Measurements from ENCODE around the gene FRAS1. TPM values are rescaled to one million over a fixed set of nuclear protein-coding genes. Genes with fewer than 3 reads are reported as not detected.
A peak's percentile ranks its signal among the peaks of the same experiment; 100 is the strongest.

Gene FRAS1
- total and polyA plus RNA-seq, 4 donors = 0.08 to 1.4 (median 0.87) TPM; not detected in 1

DNA sequence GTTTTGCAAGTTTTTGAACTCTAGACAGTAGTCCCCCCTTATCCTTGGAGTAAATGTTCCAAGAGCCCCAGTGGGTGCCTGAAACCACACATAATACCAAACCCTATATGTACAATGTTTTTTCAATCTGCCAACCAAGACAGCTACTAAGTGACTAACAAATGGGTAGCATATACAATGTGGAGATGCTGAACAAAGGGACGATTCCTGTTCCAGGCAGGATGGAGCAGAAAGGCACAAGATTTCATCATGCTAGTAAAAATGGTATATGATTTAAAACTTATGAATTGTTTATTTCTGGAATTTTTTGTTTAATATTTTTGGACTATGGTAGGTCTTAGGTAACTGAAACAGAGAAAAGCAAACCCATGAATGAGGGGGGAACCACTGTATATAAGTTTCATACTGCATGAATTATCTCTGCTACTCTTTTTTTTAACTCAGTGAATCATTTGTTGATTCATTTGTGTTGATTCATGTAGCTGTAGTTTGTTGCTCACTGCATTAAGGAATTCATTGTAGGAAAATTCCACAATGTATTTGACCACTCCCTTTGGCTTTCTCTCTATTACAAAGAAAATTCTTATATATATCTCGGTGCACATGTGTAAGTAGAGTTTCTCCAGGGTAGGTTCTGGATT is 472.6 kb downstream of the FRAS1 start:
- WGBS, 2 donors = 84 to 91% methylated on average over 2 of the region's 2 CpGs
- H3K9me3 ChIP-seq (ENCODE audit: control insufficient read depth, low read length) = peaks cover 2% of the 10 kb centered on the region
- H3K4me3 ChIP-seq (ENCODE audit: low read length in 2 of 2) = no peak overlapping the region
- H3K27ac ChIP-seq (ENCODE audit: low read depth in 1 of 2, low read length in 2 of 2) = no peak overlapping the region
- ATAC-seq (ENCODE audit: low FRiP score) (no peak), DNase-seq (no peak)
- no peaks in the 10 kb centered on the region for H3K36me3 ChIP-seq (ENCODE audit: control insufficient read depth in 1 of 2, insufficient read depth in 2 of 2, low read length in 1 of 2)
- intact Hi-C loops (cut with DNase I) = loop anchor here in 1 of 2 donors (10.0 kb wide), 1 partner anchor 575 kb away; no protein-coding TSS in a partner anchor
- no peaks in the 10 kb centered on the region for H3K4me1 ChIP-seq (ENCODE audit: control insufficient read depth in 1 of 2, insufficient read depth in 2 of 2, low read length in 2 of 2)
- no peaks in the 10 kb centered on the region for H3K27me3 ChIP-seq (ENCODE audit: control insufficient read depth in 1 of 2, insufficient read depth in 2 of 2, low read length in 1 of 2)

DNA sequence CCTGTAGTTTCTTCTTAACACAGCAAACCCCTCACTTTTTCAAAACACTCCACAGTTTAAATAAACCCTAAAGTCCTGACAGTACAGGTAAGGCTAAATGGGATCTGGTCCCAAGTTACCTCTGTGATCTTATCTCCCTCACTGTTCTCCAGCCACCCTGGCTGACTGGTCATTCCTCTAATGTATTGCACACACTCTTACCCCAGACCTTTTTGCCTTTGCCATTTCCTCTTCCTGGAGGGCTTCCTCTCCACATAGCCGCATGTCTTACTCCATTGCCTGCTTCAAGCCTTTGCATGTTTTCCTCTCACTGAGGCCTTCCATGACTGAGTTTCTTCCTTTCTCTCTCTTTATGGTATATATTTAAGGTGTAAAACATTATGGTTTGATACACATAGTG is 474.9 kb downstream of the FRAS1 start:
- WGBS, 2 donors = 94 to 95% methylated on average over 1 of the region's 1 CpG
- no peak for DNase-seq
- H3K9me3 ChIP-seq (ENCODE audit: control insufficient read depth, low read length) = peaks cover 2% of the 10 kb centered on the region
- H3K27ac ChIP-seq (ENCODE audit: low read depth in 1 of 2, low read length in 2 of 2) = no peak overlapping the region
- no peaks in the 10 kb centered on the region for H3K4me1 ChIP-seq (ENCODE audit: control insufficient read depth in 1 of 2, insufficient read depth in 2 of 2, low read length in 2 of 2)
- intact Hi-C loops (cut with DNase I) = no loop called here
- H3K36me3 ChIP-seq (ENCODE audit: control insufficient read depth in 1 of 2, insufficient read depth in 2 of 2, low read length in 1 of 2) = no peaks in the 10 kb centered on the region
- no peaks in the 10 kb centered on the region for H3K27me3 ChIP-seq (ENCODE audit: control insufficient read depth in 1 of 2, insufficient read depth in 2 of 2, low read length in 1 of 2)
- no peak for ATAC-seq (ENCODE audit: low FRiP score)
- no peak overlapping the region for H3K4me3 ChIP-seq (ENCODE audit: low read length in 2 of 2)

GRCh38 chr4:78533854-78534253 is 476.7 kb downstream of the FRAS1 start:
- intact Hi-C loops (cut with DNase I) = no loop called here
- DNase-seq (no peak), ATAC-seq (ENCODE audit: low FRiP score) (no peak)
- no peak overlapping the region for H3K27ac ChIP-seq (ENCODE audit: low read depth in 1 of 2, low read length in 2 of 2)
- H3K36me3 ChIP-seq (ENCODE audit: control insufficient read depth in 1 of 2, insufficient read depth in 2 of 2, low read length in 1 of 2) = no peaks in the 10 kb centered on the region
- peaks cover 2% of the 10 kb centered on the region for H3K9me3 ChIP-seq (ENCODE audit: control insufficient read depth, low read length)
- no peaks in the 10 kb centered on the region for H3K27me3 ChIP-seq (ENCODE audit: control insufficient read depth in 1 of 2, insufficient read depth in 2 of 2, low read length in 1 of 2)
- no peaks in the 10 kb centered on the region for H3K4me1 ChIP-seq (ENCODE audit: control insufficient read depth in 1 of 2, insufficient read depth in 2 of 2, low read length in 2 of 2)
- H3K4me3 ChIP-seq (ENCODE audit: low read length in 2 of 2) = no peak overlapping the region
- WGBS, 2 donors = 78 to 92% methylated on average over 5 of the region's 5 CpGs

DNA sequence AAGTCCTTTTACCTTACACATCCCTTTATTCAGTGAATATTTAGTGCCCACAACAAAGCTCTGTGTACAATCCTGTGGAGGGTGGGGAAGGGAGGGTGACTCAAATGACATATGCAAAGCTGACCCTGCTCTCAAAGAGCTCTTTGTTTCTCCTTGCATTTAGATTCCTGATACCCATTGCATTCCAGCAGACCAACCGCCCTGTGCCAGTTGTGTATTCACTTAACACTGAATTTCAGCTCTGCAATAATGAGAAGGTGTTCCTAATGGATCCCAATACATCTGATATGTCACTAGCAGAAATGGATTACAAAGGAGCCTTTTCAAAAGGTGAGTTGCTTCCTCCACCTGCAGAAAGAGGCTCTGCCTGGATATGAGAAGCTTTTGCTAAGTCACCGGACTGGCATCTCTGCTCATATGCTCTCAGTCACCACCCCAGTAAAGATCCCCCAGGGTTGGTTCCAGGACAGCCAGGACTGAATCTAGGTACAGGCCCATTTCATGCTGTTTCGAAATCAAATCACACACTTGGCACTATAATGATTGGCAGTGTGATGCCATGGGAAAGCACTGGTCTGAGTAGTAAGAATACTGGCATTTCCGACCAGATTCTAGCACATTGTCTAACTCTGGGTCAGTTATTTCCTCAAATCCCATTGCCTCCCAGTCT is 477.3 kb downstream of the FRAS1 start:
- DNase-seq (no peak), ATAC-seq (ENCODE audit: low FRiP score) (no peak)
- intact Hi-C loops (cut with DNase I) = no loop called here
- Histone ChIP-seq H3K4me1 (ENCODE audit: control insufficient read depth in 1 of 2, insufficient read depth in 2 of 2, low read length in 2 of 2) (no peaks in the 10 kb centered on the region), H3K9me3 (ENCODE audit: control insufficient read depth, low read length) (peaks cover 2% of the 10 kb centered on the region), H3K27me3 (ENCODE audit: control insufficient read depth in 1 of 2, insufficient read depth in 2 of 2, low read length in 1 of 2) (no peaks in the 10 kb centered on the region), H3K27ac (ENCODE audit: low read depth in 1 of 2, low read length in 2 of 2) (no peak overlapping the region), H3K4me3 (ENCODE audit: low read length in 2 of 2) (no peak overlapping the region), H3K36me3 (ENCODE audit: control insufficient read depth in 1 of 2, insufficient read depth in 2 of 2, low read length in 1 of 2) (no peaks in the 10 kb centered on the region)
- WGBS, 2 donors = 95% methylated on average over 4 of the region's 4 CpGs

- Histone ChIP-seq H3K9me3 (ENCODE audit: control insufficient read depth, low read length) (no peaks in the 10 kb centered on the region), H3K4me1 (ENCODE audit: control insufficient read depth in 1 of 2, insufficient read depth in 2 of 2, low read length in 2 of 2) (peaks cover 0 to 2% of the 10 kb centered on the region in 2 donors), H3K27ac (ENCODE audit: low read depth in 1 of 2, low read length in 2 of 2) (no peak overlapping the region), H3K4me3 (ENCODE audit: low read length in 2 of 2) (no peak overlapping the region), H3K27me3 (ENCODE audit: control insufficient read depth in 1 of 2, insufficient read depth in 2 of 2, low read length in 1 of 2) (no peaks in the 10 kb centered on the region), H3K36me3 (ENCODE audit: control insufficient read depth in 1 of 2, insufficient read depth in 2 of 2, low read length in 1 of 2) (no peaks in the 10 kb centered on the region)
- no peak for DNase-seq
- whole genome bisulfite sequencing, 2 donors = 90 to 95% methylated on average over 5 of the region's 5 CpGs
- ATAC-seq (ENCODE audit: low FRiP score) = peak; percentile 68
- intact Hi-C loops (cut with DNase I) = no loop called here
Measured at GRCh38 chr4:78542373-78542772, 485.2 kb downstream of the FRAS1 start.

DNA sequence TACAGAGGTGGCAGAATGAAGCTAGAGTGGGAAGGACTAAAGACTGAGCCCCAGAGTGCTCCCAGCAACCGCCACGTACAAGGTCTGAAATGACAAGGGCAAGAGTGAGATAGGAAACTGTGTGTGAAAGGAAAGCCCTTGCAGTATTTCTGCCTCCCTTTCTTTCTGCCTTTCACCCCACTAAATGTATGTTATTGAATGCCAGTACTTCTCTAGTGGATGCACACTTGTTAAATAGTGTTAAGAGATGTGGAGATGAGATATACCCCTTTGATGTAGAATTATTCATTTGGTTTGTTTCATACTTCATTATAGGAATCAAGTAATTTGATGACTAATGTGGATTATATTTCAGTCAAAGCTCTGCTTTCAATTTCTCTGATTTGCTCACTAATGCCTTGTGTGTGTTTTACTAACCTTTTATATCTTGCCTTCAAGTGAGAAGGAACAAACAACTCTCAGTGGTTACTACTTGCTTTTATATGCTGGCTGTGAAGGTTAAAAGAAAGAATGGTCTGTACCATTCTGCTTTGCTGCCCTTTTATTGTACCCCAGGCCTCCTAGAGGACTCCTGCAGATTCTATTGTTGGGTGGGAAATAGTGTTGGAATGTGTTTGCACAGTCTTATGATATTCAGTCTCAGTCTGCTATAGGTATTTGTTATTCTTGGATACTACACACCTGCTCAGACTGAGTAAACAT is 486.5 kb downstream of the FRAS1 start:
- intact Hi-C loops (cut with DNase I) = no loop called here
- no peak for DNase-seq
- Histone ChIP-seq H3K27ac (ENCODE audit: low read depth in 1 of 2, low read length in 2 of 2) (no peak overlapping the region), H3K4me3 (ENCODE audit: low read length in 2 of 2) (no peak overlapping the region), H3K36me3 (ENCODE audit: control insufficient read depth in 1 of 2, insufficient read depth in 2 of 2, low read length in 1 of 2) (no peaks in the 10 kb centered on the region), H3K4me1 (ENCODE audit: control insufficient read depth in 1 of 2, insufficient read depth in 2 of 2, low read length in 2 of 2) (peaks cover 0 to 2% of the 10 kb centered on the region in 2 donors), H3K9me3 (ENCODE audit: control insufficient read depth, low read length) (no peaks in the 10 kb centered on the region), H3K27me3 (ENCODE audit: control insufficient read depth in 1 of 2, insufficient read depth in 2 of 2, low read length in 1 of 2) (no peaks in the 10 kb centered on the region)
- 91 to 100% methylated on average over 2 of the region's 2 CpGs for WGBS, 2 donors
- no peak for ATAC-seq (ENCODE audit: low FRiP score)

DNA sequence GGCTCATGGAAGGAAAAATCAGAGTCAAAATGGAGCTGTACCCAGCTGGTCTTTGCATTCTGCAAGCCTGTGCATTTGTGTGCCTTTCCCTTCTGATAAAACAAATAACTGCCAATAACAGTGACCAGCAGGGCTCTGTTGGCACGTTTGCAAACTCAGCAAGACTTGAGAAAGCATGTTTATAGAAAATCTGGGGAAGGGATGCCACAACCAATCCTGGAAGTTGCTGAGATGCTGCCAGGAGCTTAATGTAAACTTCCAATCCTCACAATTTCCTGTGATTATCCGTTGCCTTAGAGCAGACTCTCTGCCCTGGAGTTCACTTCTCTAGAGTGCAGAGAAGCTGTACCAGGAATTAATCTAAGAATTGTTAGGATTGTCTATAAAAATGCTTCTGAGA is 487.6 kb downstream of the FRAS1 start:
- no peaks in the 10 kb centered on the region for H3K9me3 ChIP-seq (ENCODE audit: control insufficient read depth, low read length)
- WGBS, 2 donors = 57 to 71% methylated on average over 2 of the region's 2 CpGs
- peaks cover 0 to 2% of the 10 kb centered on the region in 2 donors for H3K4me1 ChIP-seq (ENCODE audit: control insufficient read depth in 1 of 2, insufficient read depth in 2 of 2, low read length in 2 of 2)
- no peak for DNase-seq
- H3K27ac ChIP-seq (ENCODE audit: low read depth in 1 of 2, low read length in 2 of 2) = no peak overlapping the region
- ATAC-seq (ENCODE audit: low FRiP score) = no peak
- intact Hi-C loops (cut with DNase I) = no loop called here
- no peaks in the 10 kb centered on the region for H3K36me3 ChIP-seq (ENCODE audit: control insufficient read depth in 1 of 2, insufficient read depth in 2 of 2, low read length in 1 of 2)
- H3K27me3 ChIP-seq (ENCODE audit: control insufficient read depth in 1 of 2, insufficient read depth in 2 of 2, low read length in 1 of 2) = no peaks in the 10 kb centered on the region
- H3K4me3 ChIP-seq (ENCODE audit: low read length in 2 of 2) = no peak overlapping the region

GRCh38 chr4:78545275-78546246 is 488.4 kb downstream of the FRAS1 start:
- no peak overlapping the region for H3K4me3 ChIP-seq (ENCODE audit: low read length in 2 of 2)
- no peak for ATAC-seq (ENCODE audit: low FRiP score)
- peaks cover 0 to 2% of the 10 kb centered on the region in 2 donors for H3K4me1 ChIP-seq (ENCODE audit: control insufficient read depth in 1 of 2, insufficient read depth in 2 of 2, low read length in 2 of 2)
- H3K27ac ChIP-seq (ENCODE audit: low read depth in 1 of 2, low read length in 2 of 2) = no peak overlapping the region
- no peaks in the 10 kb centered on the region for H3K36me3 ChIP-seq (ENCODE audit: control insufficient read depth in 1 of 2, insufficient read depth in 2 of 2, low read length in 1 of 2)
- intact Hi-C loops (cut with DNase I) = no loop called here
- no peak for DNase-seq
- no peaks in the 10 kb centered on the region for H3K27me3 ChIP-seq (ENCODE audit: control insufficient read depth in 1 of 2, insufficient read depth in 2 of 2, low read length in 1 of 2)
- no peaks in the 10 kb centered on the region for H3K9me3 ChIP-seq (ENCODE audit: control insufficient read depth, low read length)
- 31 to 35% methylated on average over 5 of the region's 5 CpGs for WGBS, 2 donors

All from aorta (tissue), 5 donors.